Mucosa of rectum (tissue), 2 donors: ENCODE results near the gene LHPP.

Source experiments
- H3K27ac ChIP-seq, 2 donors: one replicate each; pipeline ENCODE4 v1.7.0; 2013; ENCODE audit warnings: inconsistent platforms in 2 of 2, low read depth in 2 of 2, low read length in 2 of 2
- H3K27me3 ChIP-seq, 2 donors: one replicate each; pipeline ENCODE4 v1.7.0; 2013; ENCODE audit warnings: low read length in 2 of 2; ENCODE audit not compliant: control insufficient read depth in 2 of 2, insufficient read depth in 2 of 2
- H3K36me3 ChIP-seq, 2 donors: one replicate each; pipeline ENCODE4 v1.7.0; 2013; ENCODE audit warnings: low read length in 2 of 2; ENCODE audit not compliant: control insufficient read depth in 2 of 2, insufficient read depth in 2 of 2
- H3K4me1 ChIP-seq, 2 donors: one replicate each; pipeline ENCODE4 v1.7.0; 2013; ENCODE audit warnings: low read length in 2 of 2, mild to moderate bottlenecking in 1 of 2; ENCODE audit not compliant: control insufficient read depth in 2 of 2, insufficient read depth in 2 of 2
- H3K4me3 ChIP-seq, 2 donors: one replicate each; pipeline ENCODE4 v1.7.0; 2013; ENCODE audit warnings: low read length in 2 of 2
- H3K9ac ChIP-seq, 2 donors: one replicate each; pipeline ENCODE4 v1.7.0; 2013; ENCODE audit warnings: low read length in 2 of 2, low read depth in 1 of 2, mild to moderate bottlenecking in 1 of 2
- H3K9me3 ChIP-seq, 2 donors: one replicate each; pipeline ENCODE4 v1.7.0; 2013; ENCODE audit warnings: low read length in 2 of 2; ENCODE audit not compliant: control insufficient read depth in 2 of 2
- donor health status: healthy.
- donor health status: Normal muscosa, but diverticular disease.

Gene LHPP

DNA sequence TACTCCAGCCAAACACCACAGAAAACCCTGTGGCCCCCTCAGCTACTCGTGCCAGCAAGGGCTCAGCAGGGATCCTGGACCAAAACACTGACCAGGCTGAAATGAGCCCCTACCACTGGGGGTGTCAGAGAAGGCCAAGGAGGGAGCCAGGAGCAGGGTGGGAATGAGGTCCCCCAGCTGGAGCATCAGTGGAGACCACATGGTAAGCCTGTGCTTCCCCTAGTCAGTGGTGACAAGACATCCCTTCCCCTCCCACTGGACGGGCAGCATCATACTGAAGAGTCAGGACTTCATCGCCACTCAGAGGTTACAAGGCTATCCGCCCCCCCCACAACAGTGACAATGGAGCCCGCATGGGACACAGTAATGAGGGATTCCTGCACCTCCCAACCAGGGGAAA is 99.6 kb downstream of the LHPP start:
- Histone ChIP-seq H3K27ac (no peak overlapping the region), H3K4me1 (peaks cover 4 to 8% of the 10 kb centered on the region in 2 donors)

DNA sequence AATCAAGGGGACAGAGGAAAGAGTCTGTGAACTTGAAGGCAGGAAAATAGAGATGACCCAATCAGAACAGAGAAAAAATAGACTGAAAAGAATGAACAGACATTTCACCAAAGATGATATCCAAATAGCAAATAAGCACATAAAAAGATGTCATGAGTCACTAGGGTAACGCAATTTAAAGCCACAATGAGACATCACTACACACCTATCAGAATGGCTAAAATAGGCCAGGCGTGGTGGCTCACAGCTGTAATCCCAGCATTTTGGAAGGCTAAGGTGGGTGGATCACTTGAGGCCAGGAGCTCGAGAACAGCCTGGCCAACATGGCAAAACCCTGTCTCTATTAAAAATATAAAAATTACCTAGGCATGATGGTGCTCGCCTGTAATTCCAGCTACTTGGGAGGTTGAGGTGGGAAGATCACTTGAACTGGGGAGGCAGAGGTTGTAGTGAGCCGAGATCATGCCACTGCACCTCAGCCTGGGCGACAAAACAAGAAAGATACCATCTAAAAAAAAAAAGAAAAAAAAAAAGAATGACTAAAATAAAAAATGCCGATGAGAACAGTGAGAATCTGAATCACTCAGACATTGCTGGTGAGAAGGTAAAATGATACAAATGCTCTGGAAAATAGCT is 100.9 kb downstream of the LHPP start:
- Histone ChIP-seq H3K4me3 (no peak overlapping the region), H3K36me3 (no peaks in the 10 kb centered on the region), H3K27ac (no peak overlapping the region), H3K9ac (no peak overlapping the region), H3K27me3 (no peaks in the 10 kb centered on the region), H3K4me1 (peaks cover 4 to 8% of the 10 kb centered on the region in 2 donors), H3K9me3 (no peaks in the 10 kb centered on the region)

More for the DNA sequence above, 99.6 kb downstream of the LHPP start:
- Histone ChIP-seq H3K9me3 (no peaks in the 10 kb centered on the region), H3K9ac (no peak overlapping the region), H3K36me3 (no peaks in the 10 kb centered on the region), H3K4me3 (no peak overlapping the region), H3K27me3 (no peaks in the 10 kb centered on the region)

DNA sequence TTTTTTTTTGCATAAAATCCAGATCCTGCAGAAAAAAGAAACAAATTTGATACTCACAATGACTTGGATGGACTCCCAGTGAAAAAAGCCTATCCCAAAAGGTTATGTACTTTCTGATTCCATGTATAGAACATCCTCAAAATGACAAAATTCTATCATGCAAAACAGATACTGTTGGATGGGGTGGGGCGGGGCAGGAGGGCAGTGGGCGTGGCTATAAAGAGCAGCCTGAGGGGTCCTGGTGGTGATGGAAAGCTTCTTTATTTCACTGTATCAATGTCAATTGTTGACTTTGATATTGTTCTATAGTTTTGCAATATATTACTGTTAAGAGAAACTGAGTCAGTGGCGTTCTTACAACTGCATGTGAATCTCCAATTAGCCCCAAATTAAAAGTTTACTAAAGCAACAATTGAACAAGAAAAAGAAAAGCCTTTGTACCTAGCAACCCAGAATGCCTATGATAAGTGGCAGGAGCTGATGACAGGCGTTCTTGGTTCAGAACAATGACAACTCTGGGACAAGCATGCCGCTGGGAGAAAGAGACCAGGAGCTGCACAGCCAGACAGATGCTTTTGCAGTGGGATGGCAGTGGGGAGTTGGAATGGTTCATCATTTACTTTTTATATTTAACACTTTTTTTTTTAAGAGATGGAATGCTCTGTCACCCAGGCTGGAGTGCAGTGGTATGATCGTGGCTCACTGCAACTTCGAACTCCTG is 101.9 kb downstream of the LHPP start:
- Histone ChIP-seq H3K4me1 (peaks cover 4 to 8% of the 10 kb centered on the region in 2 donors), H3K9me3 (no peaks in the 10 kb centered on the region), H3K27ac (no peak overlapping the region), H3K36me3 (no peaks in the 10 kb centered on the region), H3K27me3 (no peaks in the 10 kb centered on the region), H3K9ac (no peak overlapping the region), H3K4me3 (no peak overlapping the region)

DNA sequence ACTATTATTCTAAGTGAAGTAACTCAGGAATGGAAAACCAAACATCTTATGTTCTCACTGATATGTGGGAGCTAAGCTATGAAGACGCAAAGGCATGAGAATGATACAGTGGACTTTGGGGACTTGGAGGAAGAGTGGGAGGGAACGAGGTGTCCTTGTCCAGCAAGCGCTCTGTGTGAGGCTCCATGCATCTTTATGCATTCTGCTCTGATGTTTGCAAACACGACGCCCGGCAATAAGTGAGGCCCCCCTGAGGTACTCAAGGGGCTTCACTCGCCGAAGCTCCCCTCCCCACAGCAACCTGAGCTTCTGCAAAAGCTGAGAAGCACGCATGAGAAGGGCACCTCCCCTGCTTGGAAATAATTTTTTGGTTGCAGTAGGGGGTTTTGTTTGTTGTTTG is 103.3 kb downstream of the LHPP start:
- no peaks in the 10 kb centered on the region for H3K36me3 ChIP-seq
- peaks cover under 1 to 4% of the 10 kb centered on the region in 2 donors for H3K4me1 ChIP-seq
- no peak overlapping the region for H3K27ac ChIP-seq
- no peak overlapping the region for H3K4me3 ChIP-seq
- no peak overlapping the region for H3K9ac ChIP-seq
- H3K9me3 ChIP-seq: no peaks in the 10 kb centered on the region
- no peaks in the 10 kb centered on the region for H3K27me3 ChIP-seq

DNA sequence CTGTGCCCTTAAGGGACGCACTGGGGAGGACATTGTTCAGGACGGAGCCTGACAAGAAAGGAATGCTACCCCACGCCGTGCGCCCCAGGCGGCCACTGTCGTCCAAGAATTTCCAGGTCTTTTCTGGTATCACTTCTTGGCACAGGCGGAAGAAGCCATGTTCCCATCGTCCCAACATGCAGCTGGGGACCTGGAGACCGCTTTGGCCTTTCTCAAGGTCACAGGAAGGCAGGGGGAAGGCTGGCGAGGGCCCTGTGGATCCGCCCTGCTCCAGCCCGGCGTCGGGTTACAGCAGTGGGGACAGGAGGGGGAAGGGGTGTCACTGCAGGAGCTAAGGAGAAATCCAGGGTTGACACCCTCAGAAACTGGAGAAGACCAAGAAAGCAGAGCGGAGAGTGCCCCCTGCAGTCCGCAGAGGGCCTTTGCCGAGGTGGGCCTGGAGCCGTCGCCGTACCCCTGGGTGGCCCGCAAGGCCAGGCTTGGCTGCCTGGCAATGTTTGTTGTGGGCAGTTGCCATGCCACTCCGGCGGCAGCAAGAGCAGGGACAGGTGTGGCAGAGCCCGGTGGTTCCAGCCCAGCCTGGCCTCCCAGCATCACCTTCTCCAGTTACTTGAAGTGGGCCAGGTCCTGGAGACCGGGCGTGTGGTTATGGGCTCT is 104.1 kb downstream of the LHPP start:
- H3K36me3 ChIP-seq: no peaks in the 10 kb centered on the region
- no peak overlapping the region for H3K9ac ChIP-seq
- peaks cover 0 to 4% of the 10 kb centered on the region in 2 donors for H3K4me1 ChIP-seq
- H3K27me3 ChIP-seq: no peaks in the 10 kb centered on the region
- no peaks in the 10 kb centered on the region for H3K9me3 ChIP-seq
- H3K4me3 ChIP-seq: no peak overlapping the region
- no peak overlapping the region for H3K27ac ChIP-seq

DNA sequence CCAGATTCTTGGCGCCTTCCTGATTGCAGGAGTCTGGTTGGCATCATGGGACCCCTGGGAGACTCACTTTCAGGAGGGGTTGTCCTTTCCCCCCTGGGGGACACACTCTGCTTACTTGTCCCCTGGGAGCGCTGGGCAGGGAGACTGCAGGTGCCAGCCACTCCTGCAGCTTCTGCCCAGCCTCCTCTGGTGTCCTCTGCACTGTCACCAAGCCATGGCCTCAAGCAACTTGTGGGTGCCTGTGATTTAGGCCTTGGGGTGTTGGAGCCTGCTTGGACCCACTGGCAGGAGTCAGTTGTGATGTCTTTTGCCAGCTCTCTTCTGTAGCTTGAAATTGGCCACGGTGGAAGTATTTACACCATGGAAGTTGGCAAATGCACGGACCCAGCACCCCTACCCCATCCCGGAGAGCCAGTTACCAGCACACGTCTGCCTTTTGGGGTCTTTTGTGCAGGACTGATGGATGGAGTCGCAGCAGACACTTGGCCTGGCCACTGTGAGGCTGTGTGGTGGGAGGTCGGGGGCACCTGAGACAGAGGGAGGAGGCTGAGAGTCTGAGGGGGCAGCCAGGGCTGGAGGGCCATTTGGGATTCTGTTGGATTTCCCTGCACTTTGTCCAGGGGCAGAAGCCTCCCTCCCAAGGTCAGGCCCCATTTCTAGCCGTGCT is 104.7 kb downstream of the LHPP start:
- H3K36me3 ChIP-seq: no peaks in the 10 kb centered on the region
- H3K27me3 ChIP-seq: no peaks in the 10 kb centered on the region
- H3K4me3 ChIP-seq: no peak overlapping the region
- H3K4me1 ChIP-seq: peaks cover 0 to 4% of the 10 kb centered on the region in 2 donors
- no peak overlapping the region for H3K27ac ChIP-seq
- no peaks in the 10 kb centered on the region for H3K9me3 ChIP-seq
- H3K9ac ChIP-seq: no peak overlapping the region

DNA sequence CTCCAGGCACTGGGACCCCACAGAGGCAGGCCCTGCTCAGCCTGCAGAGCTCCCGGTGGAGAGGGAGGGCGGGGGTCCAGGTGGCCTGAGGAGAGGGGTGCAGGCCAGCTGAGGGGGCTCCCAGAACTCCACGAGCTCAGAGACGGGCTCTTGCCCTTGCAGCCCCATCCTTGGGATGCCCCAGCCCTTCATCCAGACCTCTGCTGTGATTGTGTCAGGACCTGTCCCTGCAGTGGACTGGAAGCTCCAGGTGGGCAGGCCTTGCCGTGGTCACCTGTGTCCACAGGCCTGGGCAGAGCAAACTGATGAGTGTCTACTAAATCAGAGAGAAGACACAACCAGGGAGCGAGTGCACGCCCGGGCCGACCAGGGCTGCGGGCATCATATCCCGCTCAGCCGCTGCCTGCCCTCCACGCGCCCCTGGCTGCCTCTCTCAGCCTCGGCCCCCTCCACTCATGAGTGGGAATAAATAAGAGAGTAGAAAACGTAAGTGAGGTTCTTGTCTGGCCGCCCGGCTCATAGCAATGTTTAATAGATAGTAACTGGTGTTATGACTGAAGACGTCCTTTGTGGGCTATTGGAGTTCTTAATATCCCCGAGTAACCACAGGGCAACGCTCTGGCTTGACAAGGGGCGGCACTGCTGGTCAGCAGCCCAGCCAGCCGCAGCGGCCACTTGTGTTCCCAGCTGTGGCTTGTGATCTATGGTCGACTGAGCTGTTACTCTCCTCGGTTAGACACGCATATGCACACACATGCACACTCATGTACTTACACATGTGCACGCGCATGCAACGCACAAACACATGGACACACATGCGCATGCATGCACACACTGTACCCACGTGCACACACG is 105.6 kb downstream of the LHPP start:
- peaks cover 0 to 4% of the 10 kb centered on the region in 2 donors for H3K4me1 ChIP-seq
- no peak overlapping the region for H3K9ac ChIP-seq
- H3K27ac ChIP-seq: no peak overlapping the region
- H3K36me3 ChIP-seq: no peaks in the 10 kb centered on the region
- no peaks in the 10 kb centered on the region for H3K27me3 ChIP-seq
- H3K4me3 ChIP-seq: no peak overlapping the region
- H3K9me3 ChIP-seq: no peaks in the 10 kb centered on the region

DNA sequence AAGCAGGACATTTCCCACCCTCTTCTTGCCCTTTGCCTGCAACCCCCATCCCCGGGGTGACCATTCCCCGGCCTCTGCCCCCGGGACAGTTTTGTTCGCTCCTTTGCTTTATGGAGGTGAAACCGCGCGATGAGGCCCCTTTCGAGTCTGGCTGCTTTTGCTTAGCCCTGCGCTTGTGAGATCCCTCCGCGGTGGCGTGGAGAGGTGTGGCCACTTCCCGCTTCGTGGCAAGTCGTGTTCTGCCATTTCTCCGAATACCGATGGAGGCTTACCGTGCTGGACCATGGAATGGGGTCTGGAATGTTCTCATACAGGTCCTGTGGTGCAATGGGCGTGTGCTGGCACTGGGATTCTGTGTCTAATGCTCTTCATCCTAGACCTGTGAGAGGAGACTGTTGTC is 106.7 kb downstream of the LHPP start:
- no peak overlapping the region for H3K9ac ChIP-seq
- peaks cover 0 to 4% of the 10 kb centered on the region in 2 donors for H3K4me1 ChIP-seq
- no peak overlapping the region for H3K4me3 ChIP-seq
- no peaks in the 10 kb centered on the region for H3K9me3 ChIP-seq
- H3K36me3 ChIP-seq: no peaks in the 10 kb centered on the region
- H3K27ac ChIP-seq: no peak overlapping the region
- no peaks in the 10 kb centered on the region for H3K27me3 ChIP-seq

DNA sequence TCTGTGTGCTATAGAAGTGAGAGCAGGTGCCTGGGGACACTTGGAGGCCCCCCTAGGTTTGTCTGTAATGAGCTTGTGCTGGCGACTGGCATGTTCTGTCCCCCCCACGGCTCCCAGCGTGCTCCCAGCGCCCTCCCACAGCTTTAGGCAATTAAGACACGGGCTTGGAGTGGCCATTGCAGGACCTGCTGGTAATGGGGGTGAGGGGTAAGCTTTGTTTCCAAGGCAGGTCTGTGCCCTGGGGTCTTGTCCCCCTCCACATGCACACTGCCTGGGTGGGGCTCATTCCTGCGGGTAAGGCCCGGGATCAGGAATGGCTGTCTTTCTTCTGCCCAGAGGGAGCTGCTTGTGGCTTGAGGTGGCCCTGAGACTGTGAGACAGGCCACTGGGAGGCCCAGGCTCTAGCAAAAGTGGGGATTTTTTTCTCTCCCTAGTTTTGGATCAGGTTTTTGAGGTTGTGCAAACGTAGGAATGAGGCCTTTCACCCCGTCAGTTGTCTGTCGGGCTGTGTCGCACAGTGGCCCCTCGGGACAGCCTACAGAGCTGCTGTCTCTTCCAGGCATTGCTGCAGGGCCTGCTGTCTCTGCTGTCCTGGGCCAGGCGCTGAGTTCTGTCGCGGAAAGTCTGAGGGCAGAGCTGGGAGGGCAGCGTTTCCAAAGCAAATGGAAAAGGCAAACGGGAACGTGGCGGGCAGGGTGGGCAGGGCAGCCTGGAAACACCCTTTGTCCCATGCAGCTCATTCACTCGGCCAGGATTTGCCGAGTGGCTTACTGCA is 107.4 kb downstream of the LHPP start:
- H3K36me3 ChIP-seq: no peaks in the 10 kb centered on the region
- H3K4me3 ChIP-seq: no peak overlapping the region
- H3K27ac ChIP-seq: no peak overlapping the region
- H3K9me3 ChIP-seq: no peaks in the 10 kb centered on the region
- peaks cover 0 to 4% of the 10 kb centered on the region in 2 donors for H3K4me1 ChIP-seq
- H3K27me3 ChIP-seq: no peaks in the 10 kb centered on the region
- no peak overlapping the region for H3K9ac ChIP-seq
